MM.1S (cell line): ENCODE data around the gene CCDC138.

Source experiments
- DNase-seq: peaks from one replicate; pipeline ENCODE4 v3.0.0-alpha.2; 2015
- H2AFZ ChIP-seq: fragments of 300-600 bp; sonication (generic); 2 replicates; pipeline ENCODE4 v1.6.0; 2016; ENCODE audit warnings: antibody characterized with exemption, low read length
- H3F3A ChIP-seq: fragments of 300-600 bp; sonication (generic); 2 replicates; pipeline ENCODE4 v1.6.1; 2016; ENCODE audit warnings: mild to moderate bottlenecking, antibody characterized with exemption, low read length, moderate library complexity, mixed read lengths; ENCODE audit not compliant: insufficient read depth
- H3K27ac ChIP-seq: fragments of 300-600 bp; sonication (generic); 2 replicates; pipeline ENCODE4 v1.5.1; 2016; ENCODE audit warnings: mild to moderate bottlenecking, low read length
- H3K27me3 ChIP-seq: fragments of 300-600 bp; sonication (generic); replicated peaks from 2 replicates; pipeline ENCODE4 v1.6.0; 2016; ENCODE audit warnings: low read length; ENCODE audit not compliant: insufficient read depth
- H3K36me3 ChIP-seq: fragments of 300-600 bp; sonication (generic); replicated peaks from 2 replicates; pipeline ENCODE4 v1.6.1; 2016; ENCODE audit warnings: mild to moderate bottlenecking, low read length, mixed read lengths; ENCODE audit not compliant: insufficient read depth
- H3K4me1 ChIP-seq: fragments of 300-600 bp; sonication (generic); 2 replicates; pipeline ENCODE4 v1.6.1; 2016; ENCODE audit warnings: low read length, mixed read lengths
- H3K4me2 ChIP-seq: fragments of 300-600 bp; sonication (generic); 2 replicates; pipeline ENCODE4 v1.6.0; 2016; ENCODE audit warnings: low read depth, low read length
- H3K4me3 ChIP-seq: fragments of 300-600 bp; sonication (generic); 2 replicates; pipeline ENCODE4 v1.5.1; 2016; ENCODE audit warnings: low read length, mixed read lengths
- H3K79me2 ChIP-seq: fragments of 300-600 bp; sonication (generic); 2 replicates; pipeline ENCODE4 v1.6.1; 2016; ENCODE audit warnings: mixed run types, low read length, mixed read lengths
- H3K9ac ChIP-seq: fragments of 300-600 bp; sonication (generic); 2 replicates; pipeline ENCODE4 v1.6.1; 2016; ENCODE audit warnings: low read length, mixed read lengths
- H3K9me2 ChIP-seq: fragments of 300-600 bp; sonication (generic); replicated peaks from 2 replicates; pipeline ENCODE4 v1.6.1; 2016; ENCODE audit warnings: mild to moderate bottlenecking, low read length, mixed read lengths; ENCODE audit not compliant: insufficient read depth
- H3K9me3 ChIP-seq: fragments of 300-600 bp; sonication (generic); replicated peaks from 2 replicates; pipeline ENCODE4 v1.6.1; 2016; ENCODE audit warnings: mild to moderate bottlenecking, low read length, mixed read lengths; ENCODE audit not compliant: insufficient read depth
- H4K20me1 ChIP-seq: fragments of 300-600 bp; sonication (generic); 2 replicates; pipeline ENCODE4 v1.6.1; 2016; ENCODE audit warnings: mild to moderate bottlenecking, low read length, moderate library complexity, mixed read lengths; ENCODE audit not compliant: insufficient read depth
- EZH2 ChIP-seq: fragments of 300-600 bp; sonication (generic); optimal IDR thresholded peaks from 2 replicates; pipeline ENCODE3; 2017; ENCODE audit warnings: low read depth, mild to moderate bottlenecking, antibody characterized with exemption, low read length, mixed read lengths
- EZH2phosphoT487 ChIP-seq: fragments of 300-600 bp; sonication (generic); IDR thresholded peaks from 2 replicates; pipeline ENCODE4 v1.6.1; 2018; ENCODE audit warnings: antibody characterized with exemption, low read length
- TF ChIP-seq, protein P1 (sequence below): fragments of 300-600 bp; sonication (generic); IDR thresholded peaks from 2 replicates; pipeline ENCODE4 v1.5.1; 2016; ENCODE audit warnings: antibody characterized with exemption, low read length, mixed read lengths

CCDC138 gene

DNA sequence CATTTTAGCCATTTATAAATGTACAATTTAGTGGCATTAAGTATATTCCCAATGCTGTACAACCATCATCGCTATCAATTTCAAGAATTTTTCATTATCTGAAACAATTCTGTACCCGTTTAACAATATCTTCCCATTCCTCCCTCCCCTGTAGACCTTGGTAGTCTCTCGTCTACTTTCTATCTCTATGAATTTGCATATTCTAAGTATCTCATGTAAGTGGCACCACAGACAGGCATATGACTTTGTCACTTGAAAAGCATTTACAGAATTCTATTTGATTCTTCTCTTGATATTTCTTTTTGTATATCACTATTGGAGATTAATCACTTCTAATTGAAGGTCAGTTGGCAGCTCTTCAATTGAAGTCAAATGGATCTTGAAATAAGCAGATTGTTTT, 48.0 kb downstream of the CCDC138 start:
- Histone ChIP-seq H4K20me1 (no peaks in the 10 kb centered on the region), H3K9me3 (no peaks in the 10 kb centered on the region), H2AFZ (no peak overlapping the region), H3K4me2 (no peak overlapping the region), H3K9me2 (no peaks in the 10 kb centered on the region), H3K36me3 (no peaks in the 10 kb centered on the region), H3F3A (no peaks in the 10 kb centered on the region), H3K9ac (no peak overlapping the region), H3K4me3 (no peak overlapping the region), H3K79me2 (no peaks in the 10 kb centered on the region), H3K27me3 (no peaks in the 10 kb centered on the region), H3K4me1 (peaks cover 18% of the 10 kb centered on the region), H3K27ac (no peak overlapping the region)
- TF ChIP-seq EZH2phosphoT487 (no peak), EZH2 (no peak)
- TF ChIP-seq, protein P1, sequence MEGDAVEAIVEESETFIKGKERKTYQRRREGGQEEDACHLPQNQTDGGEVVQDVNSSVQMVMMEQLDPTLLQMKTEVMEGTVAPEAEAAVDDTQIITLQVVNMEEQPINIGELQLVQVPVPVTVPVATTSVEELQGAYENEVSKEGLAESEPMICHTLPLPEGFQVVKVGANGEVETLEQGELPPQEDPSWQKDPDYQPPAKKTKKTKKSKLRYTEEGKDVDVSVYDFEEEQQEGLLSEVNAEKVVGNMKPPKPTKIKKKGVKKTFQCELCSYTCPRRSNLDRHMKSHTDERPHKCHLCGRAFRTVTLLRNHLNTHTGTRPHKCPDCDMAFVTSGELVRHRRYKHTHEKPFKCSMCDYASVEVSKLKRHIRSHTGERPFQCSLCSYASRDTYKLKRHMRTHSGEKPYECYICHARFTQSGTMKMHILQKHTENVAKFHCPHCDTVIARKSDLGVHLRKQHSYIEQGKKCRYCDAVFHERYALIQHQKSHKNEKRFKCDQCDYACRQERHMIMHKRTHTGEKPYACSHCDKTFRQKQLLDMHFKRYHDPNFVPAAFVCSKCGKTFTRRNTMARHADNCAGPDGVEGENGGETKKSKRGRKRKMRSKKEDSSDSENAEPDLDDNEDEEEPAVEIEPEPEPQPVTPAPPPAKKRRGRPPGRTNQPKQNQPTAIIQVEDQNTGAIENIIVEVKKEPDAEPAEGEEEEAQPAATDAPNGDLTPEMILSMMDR = no peak
- DNase-seq = no peak

DNA sequence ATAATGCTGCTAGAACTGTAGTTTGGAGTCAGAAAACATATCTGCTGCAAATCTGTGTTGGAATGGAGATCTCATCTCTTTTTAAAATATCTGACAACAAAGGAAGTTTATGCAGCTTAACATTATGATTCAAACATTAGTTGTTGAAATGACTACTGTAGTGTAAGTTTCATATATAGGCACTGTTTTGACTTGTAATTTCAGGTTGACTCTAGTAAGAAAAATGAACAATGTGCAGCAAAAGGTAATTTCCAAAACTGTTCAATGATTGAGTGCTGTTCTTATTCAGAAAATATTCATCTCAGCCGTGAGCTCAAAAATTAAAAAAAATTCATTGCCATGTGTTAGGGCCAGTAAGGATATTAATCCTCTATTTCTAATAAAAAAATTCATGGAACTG, 48.5 kb downstream of the CCDC138 start:
- no peaks in the 10 kb centered on the region for H4K20me1 ChIP-seq
- no peak overlapping the region for H2AFZ ChIP-seq
- H3K36me3 ChIP-seq = no peaks in the 10 kb centered on the region
- H3K9me3 ChIP-seq = no peaks in the 10 kb centered on the region
- DNase-seq = no peak
- no peak for TF ChIP-seq EZH2
- no peak for TF ChIP-seq EZH2phosphoT487
- TF ChIP-seq, protein P1 = no peak
- H3F3A ChIP-seq = no peaks in the 10 kb centered on the region
- no peaks in the 10 kb centered on the region for H3K79me2 ChIP-seq
- no peaks in the 10 kb centered on the region for H3K27me3 ChIP-seq
- H3K27ac ChIP-seq = no peak overlapping the region
- no peak overlapping the region for H3K4me2 ChIP-seq
- no peaks in the 10 kb centered on the region for H3K9me2 ChIP-seq
- H3K4me1 ChIP-seq = peaks cover 18% of the 10 kb centered on the region
- H3K4me3 ChIP-seq = no peak overlapping the region
- H3K9ac ChIP-seq = no peak overlapping the region

DNA sequence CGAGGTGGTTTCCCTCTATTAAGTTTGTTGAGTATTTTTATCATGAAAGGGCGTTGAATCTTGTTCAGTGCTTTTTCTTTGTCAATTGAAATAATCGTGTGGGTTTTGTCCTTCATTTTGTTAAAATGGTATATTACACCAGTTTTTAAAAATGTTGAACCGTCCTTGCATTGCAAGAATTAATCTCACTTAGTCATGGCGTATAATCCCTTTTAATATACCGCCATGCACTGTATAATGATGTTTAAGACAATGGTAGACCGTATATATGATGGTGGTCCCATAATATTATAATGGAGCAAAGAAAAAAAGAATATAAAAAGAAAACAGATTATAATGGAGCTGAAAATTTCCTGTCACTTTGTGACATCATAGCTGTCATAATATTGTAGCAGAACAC, 50.6 kb downstream of the CCDC138 start:
- Histone ChIP-seq H3K27me3 (no peaks in the 10 kb centered on the region), H3K4me3 (no peak overlapping the region), H3K4me2 (no peak overlapping the region), H3K27ac (no peak overlapping the region), H3K9me2 (no peaks in the 10 kb centered on the region), H4K20me1 (no peaks in the 10 kb centered on the region), H3K4me1 (peaks cover 9% of the 10 kb centered on the region; the same call in 1 of the 2 replicates), H3K9me3 (no peaks in the 10 kb centered on the region), H3K36me3 (no peaks in the 10 kb centered on the region), H3F3A (no peaks in the 10 kb centered on the region), H3K9ac (no peak overlapping the region), H2AFZ (no peak overlapping the region), H3K79me2 (no peaks in the 10 kb centered on the region)
- TF ChIP-seq, protein P1 = no peak
- TF ChIP-seq EZH2phosphoT487 = no peak
- DNase-seq = no peak

DNA sequence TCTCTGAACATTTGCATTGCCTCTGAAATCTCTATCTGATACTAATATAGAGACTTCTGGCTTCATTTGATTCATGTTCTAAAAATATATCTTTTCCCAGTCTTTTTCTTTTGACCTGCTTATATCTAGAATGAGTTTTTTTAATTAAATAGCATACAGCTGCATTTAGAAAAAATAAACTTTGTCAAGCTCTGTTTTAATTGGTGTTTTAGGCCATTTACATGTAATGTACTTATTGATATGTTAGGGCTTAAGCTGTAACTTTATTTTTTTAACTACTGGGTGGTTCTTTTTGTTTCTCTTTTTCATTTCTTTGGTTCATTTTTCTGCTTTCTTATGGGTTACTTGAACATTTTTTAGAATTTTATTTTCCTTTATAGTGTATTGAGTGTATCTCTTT, 54.9 kb downstream of the CCDC138 start:
- H3K36me3 ChIP-seq = no peaks in the 10 kb centered on the region
- no peak overlapping the region for H3K27ac ChIP-seq
- TF ChIP-seq, protein P1 = no peak
- TF ChIP-seq EZH2phosphoT487 (no peak), EZH2 (no peak)

More for the DNA sequence above, 54.9 kb downstream of the CCDC138 start:
- no peak for DNase-seq
- Histone ChIP-seq H4K20me1 (no peaks in the 10 kb centered on the region), H3K27me3 (no peaks in the 10 kb centered on the region), H3K4me1 (no peaks in the 10 kb centered on the region), H3K9ac (no peak overlapping the region), H3K4me3 (no peak overlapping the region), H2AFZ (no peak overlapping the region), H3K4me2 (no peak overlapping the region), H3K9me2 (no peaks in the 10 kb centered on the region), H3F3A (no peaks in the 10 kb centered on the region), H3K79me2 (no peaks in the 10 kb centered on the region), H3K9me3 (no peaks in the 10 kb centered on the region)
